Stomach (tissue), 4 donors: ENCODE results near the gene COL11A1.

Experiments used
- EP300 ChIP-seq: sonication (generic); formaldehyde crosslinking; IDR thresholded peaks from one replicate; pipeline ENCODE4 v1.6.1; 2017; ENCODE audit warnings: antibody characterized with exemption
- TF ChIP-seq, protein P1 (sequence below), 7 experiments: fragments of 450-650 bp in 4 of 7; fragments of 200-600 bp in 3 of 7; sonication (generic) in 3 of 7; IDR thresholded peaks; one replicate each; pipeline ENCODE4 v1.5.1; 2016 to 2019; ENCODE audit warnings: antibody characterized with exemption in 7 of 7, control low read depth in 2 of 7, mild to moderate bottlenecking in 1 of 7

- no peak for TF ChIP-seq EP300
- TF ChIP-seq, protein P1, sequence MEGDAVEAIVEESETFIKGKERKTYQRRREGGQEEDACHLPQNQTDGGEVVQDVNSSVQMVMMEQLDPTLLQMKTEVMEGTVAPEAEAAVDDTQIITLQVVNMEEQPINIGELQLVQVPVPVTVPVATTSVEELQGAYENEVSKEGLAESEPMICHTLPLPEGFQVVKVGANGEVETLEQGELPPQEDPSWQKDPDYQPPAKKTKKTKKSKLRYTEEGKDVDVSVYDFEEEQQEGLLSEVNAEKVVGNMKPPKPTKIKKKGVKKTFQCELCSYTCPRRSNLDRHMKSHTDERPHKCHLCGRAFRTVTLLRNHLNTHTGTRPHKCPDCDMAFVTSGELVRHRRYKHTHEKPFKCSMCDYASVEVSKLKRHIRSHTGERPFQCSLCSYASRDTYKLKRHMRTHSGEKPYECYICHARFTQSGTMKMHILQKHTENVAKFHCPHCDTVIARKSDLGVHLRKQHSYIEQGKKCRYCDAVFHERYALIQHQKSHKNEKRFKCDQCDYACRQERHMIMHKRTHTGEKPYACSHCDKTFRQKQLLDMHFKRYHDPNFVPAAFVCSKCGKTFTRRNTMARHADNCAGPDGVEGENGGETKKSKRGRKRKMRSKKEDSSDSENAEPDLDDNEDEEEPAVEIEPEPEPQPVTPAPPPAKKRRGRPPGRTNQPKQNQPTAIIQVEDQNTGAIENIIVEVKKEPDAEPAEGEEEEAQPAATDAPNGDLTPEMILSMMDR (IDR thresholded peaks at IDR 0.05), result no peak
These were observed 34.1 kb downstream of the COL11A1 start for GRCh38 chr1:103074224-103074623.
